GM15510 (cell line): ENCODE data around the gene KIF21A.

Experiments used
- POLR2A ChIP-seq: IDR thresholded peaks from 3 replicates; pipeline ENCODE4 v1.6.1; 2011; ENCODE audit warnings: borderline replicate concordance; ENCODE audit not compliant: insufficient read length; ENCODE audit errors: extremely low read depth

Gene KIF21A

GRCh38 chr12:39300799-39301198 lies 142.1 kb downstream of the KIF21A start:
- TF ChIP-seq POLR2A, result no peak

GRCh38 chr12:39297891-39298290 lies 145.0 kb downstream of the KIF21A start:
- no peak for TF ChIP-seq POLR2A

- no peak for TF ChIP-seq POLR2A
These were observed 146.4 kb downstream of the KIF21A start for GRCh38 chr12:39296496-39296895.

GRCh38 chr12:39294715-39295114 lies 148.2 kb downstream of the KIF21A start:
- no peak for TF ChIP-seq POLR2A

GRCh38 chr12:39292125-39292630 lies 150.7 kb downstream of the KIF21A start:
- no peak for TF ChIP-seq POLR2A

- no peak for TF ChIP-seq POLR2A
These were observed 155.1 kb downstream of the KIF21A start for GRCh38 chr12:39287817-39288216.

GRCh38 chr12:39287409-39287808 lies 155.5 kb downstream of the KIF21A start:
- TF ChIP-seq POLR2A, result no peak

- TF ChIP-seq POLR2A, result no peak
These were observed 164.5 kb downstream of the KIF21A start for GRCh38 chr12:39278426-39278825.

GRCh38 chr12:39277416-39277815 lies 165.5 kb downstream of the KIF21A start:
- no peak for TF ChIP-seq POLR2A

GRCh38 chr12:39275846-39276245 lies 167.1 kb downstream of the KIF21A start:
- TF ChIP-seq POLR2A, result no peak

- no peak for TF ChIP-seq POLR2A
These were observed 169.9 kb downstream of the KIF21A start for GRCh38 chr12:39272871-39273655.

GRCh38 chr12:39269492-39269891 lies 173.4 kb downstream of the KIF21A start:
- TF ChIP-seq POLR2A, result no peak

- TF ChIP-seq POLR2A, result no peak
These were observed 175.0 kb downstream of the KIF21A start for GRCh38 chr12:39267886-39268285.

GRCh38 chr12:39252628-39253027 lies 190.3 kb downstream of the KIF21A start:
- TF ChIP-seq POLR2A, result no peak
